Stimulated activated CD4-positive, alpha-beta T cell treated with anti-CD3 and anti-CD28 coated beads, TNF-alpha, amount 100 ng/mL, for 1 hour (primary cell): ENCODE results near the gene RBM10.
"Not testable (repeated sequence)": the region's sequence is repeated elsewhere in the genome, so short reads cannot be mapped to it uniquely, and the experiment has no call there.

Experiments
- DNase-seq, 3 donors: peaks; one replicate each; pipeline ENCODE4 v3.0.0-alpha.2; 2020; ENCODE audit warnings: low read depth in 3 of 3, low spot score in 1 of 3

RBM10 gene

GRCh38 chrX:47144626-47145394, at the start of gene RBM10, which contains the start of gene NDUFB11:
Gene RBM10, plus strand, starts transcription at chrX:47145221. Its CDS starts 2,261 bp downstream, at chrX:47147482.
Gene NDUFB11, minus strand, starts transcription at chrX:47144702. Its CDS starts 23 bp downstream, at chrX:47144679.
- peak; percentile 65 to 75 (median 75) for DNase-seq

- no peak for DNase-seq
Observed at GRCh38 chrX:47097018-47097417, 48.0 kb upstream of the RBM10 start.

- no peak for DNase-seq
Observed at GRCh38 chrX:47098338-47099094, 46.5 kb upstream of the RBM10 start.

- no peak for DNase-seq
Observed at GRCh38 chrX:47101206-47101605, 43.8 kb upstream of the RBM10 start.

- not testable (repeated sequence) for DNase-seq
Observed at GRCh38 chrX:47110936-47111615, 33.9 kb upstream of the RBM10 start.

- no peak for DNase-seq
Observed at GRCh38 chrX:47112316-47112954, 32.6 kb upstream of the RBM10 start.

- not testable (repeated sequence) for DNase-seq
Observed at GRCh38 chrX:47116551-47117110, 28.4 kb upstream of the RBM10 start.

- DNase-seq = not testable (repeated sequence)
Observed at GRCh38 chrX:47124466-47124865, 20.6 kb upstream of the RBM10 start.

- peak; percentile 67 to 74 (median 72) for DNase-seq
Observed at GRCh38 chrX:47129157-47129898, 15.7 kb upstream of the RBM10 start.

- DNase-seq = no peak
Observed at GRCh38 chrX:47129899-47130358, 15.1 kb upstream of the RBM10 start.

GRCh38 chrX:47133493-47133892, 11.5 kb upstream of the RBM10 start:
- DNase-seq = no peak

- not testable (repeated sequence) for DNase-seq
Observed at GRCh38 chrX:47135650-47136049, 9.4 kb upstream of the RBM10 start.

GRCh38 chrX:47138171-47138570, 6.8 kb upstream of the RBM10 start:
- DNase-seq = no peak

GRCh38 chrX:47143894-47144625, 961 bp upstream of the RBM10 start:
- peak in 2 of 3 donors; percentile 2 to 6 for DNase-seq

GRCh38 chrX:47145395-47146120, 537 bp downstream of the RBM10 start:
- peak in 1 of 3 donors; percentile 4 for DNase-seq

GRCh38 chrX:47146121-47146935, 1.3 kb downstream of the RBM10 start:
- no peak for DNase-seq

- DNase-seq = no peak
Observed at GRCh38 chrX:47146936-47147859, 2.2 kb downstream of the RBM10 start.
